HepG2 (cell line): Measurements from ENCODE around the gene SV2A. TPM values are rescaled to one million over a fixed set of nuclear protein-coding genes. Genes with fewer than 3 reads are reported as not detected.

Source experiments
- ARNTL ChIP-seq: sonication (generic); formaldehyde crosslinking; IDR thresholded peaks from 2 replicates; pipeline ENCODE4 v1.4.0; 2020; ENCODE audit warnings: mild to moderate bottlenecking, missing genetic modification reagents
- FOXO1 ChIP-seq: sonication (generic); formaldehyde crosslinking; IDR thresholded peaks from 2 replicates; pipeline ENCODE4 v1.4.0; 2020; ENCODE audit warnings: missing genetic modification reagents
- GABPB1 ChIP-seq: IDR thresholded peaks from 2 replicates; pipeline ENCODE4 v1.6.1; 2016; ENCODE audit warnings: mild to moderate bottlenecking, missing genetic modification reagents, moderate library complexity, missing compliant biosample characterization
- IRX3 ChIP-seq: sonication (generic); formaldehyde crosslinking; IDR thresholded peaks from 2 replicates; pipeline ENCODE4 v1.8.1; 2023; ENCODE audit warnings: mild to moderate bottlenecking, low read depth, missing genetic modification reagents, borderline replicate concordance
- MYC ChIP-seq: sonication (generic); formaldehyde crosslinking; IDR thresholded peaks from 2 replicates; pipeline ENCODE4 v1.9.0; 2021; ENCODE audit warnings: missing genetic modification reagents, borderline replicate concordance
- PAXIP1 ChIP-seq: sonication (generic); formaldehyde crosslinking; conservative IDR thresholded peaks from 2 replicates; pipeline ENCODE4 v1.4.0; 2020; ENCODE audit warnings: mild to moderate bottlenecking, missing genetic modification reagents, moderate library complexity
- PCBP2 ChIP-seq: fragments of 200-400 bp; formaldehyde crosslinking; optimal IDR thresholded peaks from 2 replicates; pipeline ENCODE3; 2018; ENCODE audit warnings: low read length, low read depth; ENCODE audit not compliant: poor library complexity, severe bottlenecking
- PHF20 ChIP-seq: sonication (generic); formaldehyde crosslinking; IDR thresholded peaks from 2 replicates; pipeline ENCODE4 v1.5.0; 2020; ENCODE audit warnings: mild to moderate bottlenecking, missing genetic modification reagents
- RORA ChIP-seq: sonication (generic); formaldehyde crosslinking; IDR thresholded peaks from 2 replicates; pipeline ENCODE4 v1.5.0; 2020; ENCODE audit warnings: mild to moderate bottlenecking, missing genetic modification reagents, moderate library complexity
- ZMAT3 ChIP-seq: sonication (generic); formaldehyde crosslinking; conservative IDR thresholded peaks from 2 replicates; pipeline ENCODE4 v1.7.0; 2021; ENCODE audit warnings: missing genetic modification reagents
- ZNF317 ChIP-seq: sonication (generic); formaldehyde crosslinking; IDR thresholded peaks from 2 replicates; pipeline ENCODE4 v1.5.0; 2020; ENCODE audit warnings: mild to moderate bottlenecking, missing genetic modification reagents
- ZNF33A ChIP-seq: sonication (generic); formaldehyde crosslinking; IDR thresholded peaks from 2 replicates; pipeline ENCODE4 v1.5.1; 2020; ENCODE audit warnings: missing genetic modification reagents, mild to moderate bottlenecking, moderate library complexity, borderline replicate concordance
- ZNF34 ChIP-seq: sonication (generic); formaldehyde crosslinking; IDR thresholded peaks from 2 replicates; pipeline ENCODE4 v1.4.0; 2020; ENCODE audit warnings: mild to moderate bottlenecking, missing genetic modification reagents, borderline replicate concordance
- ZNF574 ChIP-seq: sonication (generic); formaldehyde crosslinking; IDR thresholded peaks from 2 replicates; pipeline ENCODE4 v1.4.0; 2020; ENCODE audit warnings: missing genetic modification reagents
- ZNF619 ChIP-seq: sonication (generic); formaldehyde crosslinking; IDR thresholded peaks from 2 replicates; pipeline ENCODE4 v1.4.0; 2020; ENCODE audit warnings: mild to moderate bottlenecking, missing genetic modification reagents
- ZSCAN20 ChIP-seq: sonication (generic); formaldehyde crosslinking; IDR thresholded peaks from 2 replicates; pipeline ENCODE4 v1.4.0; 2020; ENCODE audit warnings: missing genetic modification reagents, mild to moderate bottlenecking, borderline replicate concordance
- polyA plus RNA-seq, 8 experiments: library from polyadenylated mRNA; depleted of rRNA in 3 of 8; stranded (reverse) in 7 of 8; unstranded in 1 of 8; fragments of >200 nt; fragmentation: Illumina TruSeq in 4 of 8; extraction: Trizol in 4 of 8; gene quantifications; 2 replicates each; pipeline versions ENCODE4 v1.2.1 to v1.2.3, GENCODE V29; 2011 to 2016; ENCODE audit warnings: low read depth in 4 of 8, missing spikeins in 1 of 8, mixed read lengths in 1 of 8; ENCODE audit not compliant: insufficient read depth in 1 of 8
- total RNA-seq, 5 experiments: library from RNA; depleted of rRNA; stranded (reverse); fragments of >200 nt; fragmentation: Illumina TruSeq; extraction: Trizol; gene quantifications; 2 replicates each; pipeline ENCODE4 v1.2.3, GENCODE V29; 2016; ENCODE audit warnings: low read depth in 1 of 5
- TF ChIP-seq, protein P1 (sequence below): sonication (generic); formaldehyde crosslinking; IDR thresholded peaks from 2 replicates; pipeline ENCODE4 v1.9.0; 2022; ENCODE audit warnings: low read depth, missing genetic modification reagents
- TF ChIP-seq, protein P2 (sequence below): sonication (generic); formaldehyde crosslinking; IDR thresholded peaks from 2 replicates; pipeline ENCODE4 v1.8.1; 2023; ENCODE audit warnings: missing genetic modification reagents, inconsistent platforms, borderline replicate concordance

Gene SV2A
- total and polyA plus RNA-seq, 2 of the 13 experiments (the other 11 are each of a cell fraction or from before 2014, with no cell fraction given) = 0.84 to 1.9 TPM

- TF ChIP-seq ZNF574 (CRISPR knock-in tag) (peak; percentile 92), ZSCAN20 (CRISPR knock-in tag) (no peak), MYC (peak; percentile 63; the same call in 1 of the 2 replicates), PHF20 (CRISPR knock-in tag) (peak; percentile 69), IRX3 (no peak), FOXO1 (CRISPR knock-in tag) (no peak), ZNF619 (CRISPR knock-in tag) (no peak), ZNF34 (no peak), ZNF33A (CRISPR knock-in tag) (0 out of 2 replicates have a peak, but pooled peaks have one; percentile 41), GABPB1 (CRISPR knock-in tag) (peak; percentile 91), ARNTL (CRISPR knock-in tag) (0 out of 2 replicates have a peak, but pooled peaks have one; percentile 20), ZNF317 (CRISPR knock-in tag) (no peak), PCBP2 (no peak), PAXIP1 (no peak), ZMAT3 (no peak), RORA (CRISPR knock-in tag) (no peak)
- TF ChIP-seq, protein P1, sequence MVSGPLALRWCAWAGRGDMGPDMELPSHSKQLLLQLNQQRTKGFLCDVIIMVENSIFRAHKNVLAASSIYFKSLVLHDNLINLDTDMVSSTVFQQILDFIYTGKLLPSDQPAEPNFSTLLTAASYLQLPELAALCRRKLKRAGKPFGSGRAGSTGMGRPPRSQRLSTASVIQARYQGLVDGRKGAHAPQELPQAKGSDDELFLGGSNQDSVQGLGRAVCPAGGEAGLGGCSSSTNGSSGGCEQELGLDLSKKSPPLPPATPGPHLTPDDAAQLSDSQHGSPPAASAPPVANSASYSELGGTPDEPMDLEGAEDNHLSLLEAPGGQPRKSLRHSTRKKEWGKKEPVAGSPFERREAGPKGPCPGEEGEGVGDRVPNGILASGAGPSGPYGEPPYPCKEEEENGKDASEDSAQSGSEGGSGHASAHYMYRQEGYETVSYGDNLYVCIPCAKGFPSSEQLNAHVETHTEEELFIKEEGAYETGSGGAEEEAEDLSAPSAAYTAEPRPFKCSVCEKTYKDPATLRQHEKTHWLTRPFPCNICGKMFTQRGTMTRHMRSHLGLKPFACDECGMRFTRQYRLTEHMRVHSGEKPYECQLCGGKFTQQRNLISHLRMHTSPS (CRISPR knock-in tag) = no peak
- TF ChIP-seq, protein P2, sequence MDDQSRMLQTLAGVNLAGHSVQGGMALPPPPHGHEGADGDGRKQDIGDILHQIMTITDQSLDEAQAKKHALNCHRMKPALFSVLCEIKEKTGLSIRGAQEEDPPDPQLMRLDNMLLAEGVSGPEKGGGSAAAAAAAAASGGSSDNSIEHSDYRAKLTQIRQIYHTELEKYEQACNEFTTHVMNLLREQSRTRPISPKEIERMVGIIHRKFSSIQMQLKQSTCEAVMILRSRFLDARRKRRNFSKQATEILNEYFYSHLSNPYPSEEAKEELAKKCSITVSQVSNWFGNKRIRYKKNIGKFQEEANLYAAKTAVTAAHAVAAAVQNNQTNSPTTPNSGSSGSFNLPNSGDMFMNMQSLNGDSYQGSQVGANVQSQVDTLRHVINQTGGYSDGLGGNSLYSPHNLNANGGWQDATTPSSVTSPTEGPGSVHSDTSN = no peak
Observed at GRCh38 chr1:149899460-149900284, 18.0 kb downstream of the SV2A start, which contains the start of gene BOLA1 (continued).
